Fibroblast of villous mesenchyme (primary cell): ENCODE results near the gene DAAM2. TPM values are rescaled to one million over a fixed set of nuclear protein-coding genes. Genes with fewer than 3 reads are reported as not detected.

Experiments
- DNase-seq: peaks from one replicate; pipeline ENCODE4 v3.0.0-alpha.2; 2010; ENCODE audit warnings: low read depth
- H3K4me3 ChIP-seq: 2 replicates; pipeline ENCODE4 v1.5.1; 2011; ENCODE audit warnings: low read depth, mild to moderate bottlenecking, low read length
- total RNA-seq: library from RNA; depleted of rRNA; stranded (reverse); fragments of >200 nt; gene quantifications from 2 replicates; pipeline ENCODE4 v1.2.3, GENCODE V29; 2012
- TF ChIP-seq, protein P1 (sequence below): IDR thresholded peaks from 2 replicates; pipeline ENCODE4 v1.5.1; 2012; ENCODE audit warnings: low read depth, mild to moderate bottlenecking, low read length; ENCODE audit not compliant: insufficient read depth

DAAM2 gene
- total RNA-seq, 1 donor = 13.8 TPM

DNA sequence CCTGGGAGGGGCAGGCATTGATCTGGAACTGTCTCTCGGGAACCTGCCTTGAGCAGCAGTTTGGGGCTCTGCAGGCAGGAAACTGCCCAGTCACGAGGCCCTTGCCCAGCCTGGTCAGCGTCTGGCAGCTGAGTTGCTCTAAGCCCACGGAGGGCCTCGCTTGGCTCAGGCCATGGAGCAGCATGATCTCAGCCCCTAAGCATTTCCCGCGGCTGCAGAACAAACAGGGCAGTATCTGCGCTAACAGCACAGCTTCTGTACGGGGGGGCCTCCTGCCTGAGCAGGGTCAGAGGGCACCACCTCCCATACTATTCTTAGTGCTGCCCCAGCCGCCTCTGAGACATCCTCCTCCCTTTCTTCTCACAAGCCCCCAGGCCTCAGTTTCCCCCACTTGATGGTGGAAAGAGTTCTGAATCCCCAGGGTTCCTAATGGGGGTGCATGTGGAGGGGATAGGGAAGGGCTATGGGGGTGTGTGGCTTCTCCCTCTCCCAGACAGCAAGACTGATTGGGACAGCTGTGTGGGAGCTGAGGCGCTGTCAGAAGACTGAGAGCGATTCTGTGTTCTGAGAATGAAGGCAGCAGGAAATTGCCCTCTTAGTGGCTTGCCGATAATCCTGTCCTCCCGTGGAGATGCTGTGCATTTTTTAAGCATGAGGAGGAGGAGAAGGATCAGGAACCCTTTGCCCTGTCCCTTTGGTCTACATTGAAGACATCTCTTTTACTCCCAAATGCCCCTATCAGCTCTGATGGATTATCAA is 95.7 kb downstream of the DAAM2 start:
- no peak overlapping the region for H3K4me3 ChIP-seq
- TF ChIP-seq, protein P1, sequence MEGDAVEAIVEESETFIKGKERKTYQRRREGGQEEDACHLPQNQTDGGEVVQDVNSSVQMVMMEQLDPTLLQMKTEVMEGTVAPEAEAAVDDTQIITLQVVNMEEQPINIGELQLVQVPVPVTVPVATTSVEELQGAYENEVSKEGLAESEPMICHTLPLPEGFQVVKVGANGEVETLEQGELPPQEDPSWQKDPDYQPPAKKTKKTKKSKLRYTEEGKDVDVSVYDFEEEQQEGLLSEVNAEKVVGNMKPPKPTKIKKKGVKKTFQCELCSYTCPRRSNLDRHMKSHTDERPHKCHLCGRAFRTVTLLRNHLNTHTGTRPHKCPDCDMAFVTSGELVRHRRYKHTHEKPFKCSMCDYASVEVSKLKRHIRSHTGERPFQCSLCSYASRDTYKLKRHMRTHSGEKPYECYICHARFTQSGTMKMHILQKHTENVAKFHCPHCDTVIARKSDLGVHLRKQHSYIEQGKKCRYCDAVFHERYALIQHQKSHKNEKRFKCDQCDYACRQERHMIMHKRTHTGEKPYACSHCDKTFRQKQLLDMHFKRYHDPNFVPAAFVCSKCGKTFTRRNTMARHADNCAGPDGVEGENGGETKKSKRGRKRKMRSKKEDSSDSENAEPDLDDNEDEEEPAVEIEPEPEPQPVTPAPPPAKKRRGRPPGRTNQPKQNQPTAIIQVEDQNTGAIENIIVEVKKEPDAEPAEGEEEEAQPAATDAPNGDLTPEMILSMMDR = no peak
- DNase-seq = peak; percentile 94

DNA sequence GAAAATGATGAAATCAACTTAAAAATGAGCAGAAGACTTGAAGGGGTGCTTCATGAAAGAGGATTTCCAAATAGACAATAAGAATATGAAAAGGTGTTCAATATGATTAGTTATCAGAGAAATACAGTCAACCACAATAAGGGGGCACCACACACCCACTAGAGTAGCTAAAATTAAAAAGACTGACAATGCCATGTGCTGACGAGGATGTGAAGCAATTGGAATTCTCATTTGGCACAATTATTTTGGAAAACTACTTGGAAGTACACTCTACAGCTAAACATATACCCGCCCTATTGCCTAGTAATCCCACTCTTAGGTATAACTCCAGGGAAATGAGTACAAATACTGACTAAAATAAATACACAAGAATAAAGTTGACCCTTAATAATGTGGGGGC is 97.1 kb downstream of the DAAM2 start:
- H3K4me3 ChIP-seq = no peak overlapping the region
- TF ChIP-seq, protein P1 = no peak
- DNase-seq = no peak

DNA sequence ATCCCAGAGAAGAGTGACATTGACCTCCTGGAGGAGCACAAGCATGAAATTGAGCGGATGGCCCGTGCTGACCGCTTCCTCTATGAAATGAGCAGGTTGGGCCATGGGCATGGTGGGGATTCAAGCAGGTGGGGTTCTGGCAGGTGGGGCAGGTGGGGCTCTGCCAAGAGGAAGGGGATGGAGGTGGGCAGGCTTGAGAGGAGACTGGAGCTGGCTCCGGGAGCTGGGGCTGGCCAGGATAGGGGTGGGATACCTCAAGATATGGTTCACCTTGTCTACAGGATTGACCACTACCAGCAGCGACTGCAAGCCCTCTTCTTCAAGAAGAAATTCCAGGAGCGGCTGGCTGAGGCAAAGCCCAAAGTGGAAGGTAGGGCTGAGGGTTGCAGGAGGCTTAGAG is 99.2 kb downstream of the DAAM2 start:
- no peak for DNase-seq
- no peak overlapping the region for H3K4me3 ChIP-seq
- TF ChIP-seq, protein P1 = no peak

DNA sequence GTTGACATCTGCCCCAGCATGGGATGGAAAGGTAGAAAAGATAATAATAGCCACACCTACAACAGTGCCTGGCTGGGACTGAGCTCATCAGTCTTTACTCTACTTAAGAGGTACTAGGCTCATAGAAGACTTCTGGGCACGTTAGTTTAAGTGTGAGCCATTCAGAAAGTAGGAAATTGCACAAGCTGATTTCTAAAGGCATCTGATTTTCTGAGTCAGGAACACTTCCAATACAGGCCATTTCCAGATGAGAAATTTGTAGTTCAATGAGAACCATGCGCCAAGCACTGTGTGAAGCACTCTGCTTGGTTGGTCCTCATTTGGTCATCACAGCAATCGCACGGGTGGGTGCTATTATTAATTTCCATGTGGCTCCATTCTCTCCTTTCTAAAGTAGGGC is 99.8 kb downstream of the DAAM2 start:
- DNase-seq = no peak
- H3K4me3 ChIP-seq = no peak overlapping the region
- TF ChIP-seq, protein P1 = no peak

DNA sequence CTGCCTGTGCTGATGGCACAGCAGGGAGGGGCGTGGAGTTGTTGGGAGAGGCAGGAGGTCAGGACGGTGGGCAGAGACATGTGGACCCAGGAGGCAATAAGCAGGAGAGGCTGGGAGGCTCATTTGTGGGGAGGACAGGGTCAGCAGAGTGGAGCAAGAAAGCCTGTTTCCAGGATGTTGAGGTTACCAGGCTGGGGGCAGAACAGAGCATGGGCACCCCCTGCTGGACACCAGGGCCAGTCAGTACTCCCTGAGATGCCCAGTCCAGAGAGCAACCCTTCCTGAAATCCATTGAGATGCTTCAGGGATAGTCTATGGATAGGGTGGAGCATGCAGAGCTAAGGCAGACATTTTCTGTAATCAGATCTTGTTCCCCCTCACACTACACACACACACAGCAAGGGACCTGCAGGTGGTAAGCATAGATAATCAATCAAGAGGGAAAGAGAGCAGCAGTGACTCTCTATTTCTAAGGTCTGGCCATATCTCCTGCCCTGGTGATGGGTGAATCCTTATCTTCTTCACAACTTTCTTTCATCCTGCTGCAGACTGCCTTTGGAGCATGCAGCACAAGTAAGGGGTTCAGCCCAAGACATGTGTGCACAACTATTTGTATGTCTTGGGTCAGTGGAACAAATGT is 100.4 kb downstream of the DAAM2 start:
- TF ChIP-seq, protein P1 = peak; percentile 94
- DNase-seq = peak; percentile 74
- no peak overlapping the region for H3K4me3 ChIP-seq

DNA sequence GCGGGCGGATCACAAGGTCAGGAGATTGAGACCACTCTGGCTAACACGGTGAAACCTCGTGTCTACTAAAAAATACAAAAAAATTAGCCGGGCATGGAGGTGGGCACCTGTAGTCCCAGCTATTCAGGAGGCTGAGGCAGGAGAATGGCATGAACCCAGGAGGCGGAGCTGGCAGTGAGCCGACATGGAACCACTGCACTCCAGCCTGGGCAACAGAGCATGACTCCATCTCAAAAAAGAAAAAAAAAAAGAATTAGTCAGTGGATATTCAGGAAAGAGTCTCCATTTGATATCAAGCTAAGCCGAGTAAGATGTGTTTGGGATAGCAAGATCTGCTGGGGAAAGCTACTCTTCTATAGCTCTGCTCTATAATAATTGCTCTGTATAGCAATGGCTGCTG is 101.1 kb downstream of the DAAM2 start:
- no peak for DNase-seq
- TF ChIP-seq, protein P1 = no peak
- H3K4me3 ChIP-seq = no peak overlapping the region

DNA sequence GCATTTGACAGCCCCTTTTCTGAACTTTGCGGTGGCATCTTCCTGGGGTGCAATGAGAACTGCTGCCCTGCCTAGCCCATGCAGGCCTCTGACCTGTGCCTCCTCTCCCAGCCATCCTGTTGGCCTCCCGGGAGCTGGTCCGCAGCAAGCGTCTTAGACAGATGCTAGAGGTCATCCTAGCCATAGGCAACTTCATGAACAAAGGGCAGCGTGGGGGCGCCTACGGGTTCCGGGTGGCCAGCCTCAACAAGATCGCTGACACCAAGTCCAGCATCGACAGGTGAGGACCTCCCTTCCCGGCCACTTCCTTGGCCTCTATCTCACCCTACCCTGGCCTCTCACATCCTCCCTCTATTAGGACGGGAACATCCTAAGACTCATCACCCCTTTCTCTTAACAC is 104.5 kb downstream of the DAAM2 start:
- no peak overlapping the region for H3K4me3 ChIP-seq
- TF ChIP-seq, protein P1 = no peak
- no peak for DNase-seq
